ENCODE measurements around the gene SLC39A13. TPM values are rescaled to one million over a fixed set of nuclear protein-coding genes. Genes with fewer than 3 reads are reported as not detected.

SLC39A13 gene
- total and polyA plus RNA-seq, 2 experiments from 2014 or later: 175 to 189 TPM

GRCh38 chr11:47375546-47376085 lies 32.8 kb upstream of the SLC39A13 start:
- 0 out of 2 replicates have a peak, but pooled peaks cover 3% of the 10 kb centered on the region for H3K4me1 ChIP-seq (ENCODE audit: insufficient read depth)
- in situ Hi-C loops (cut with MboI): loop anchor here (10.0 kb wide), 1 partner anchor 69 kb away; the partner anchor contains the start of gene RAPSN
- no peak overlapping the region for H3K27ac ChIP-seq
- H3K9me2 ChIP-seq (ENCODE audit: insufficient read depth): no peaks in the 10 kb centered on the region
- no peaks in the 10 kb centered on the region for H4K20me1 ChIP-seq (ENCODE audit: insufficient read depth)
- no peaks in the 10 kb centered on the region for H3K36me3 ChIP-seq (ENCODE audit: low read depth)
- no peaks in the 10 kb centered on the region for H3F3A ChIP-seq (ENCODE audit: insufficient read depth)
- H3K4me2 ChIP-seq (ENCODE audit: unreplicated experiment): no peak overlapping the region
- no peak overlapping the region for H3K9ac ChIP-seq
- TF ChIP-seq EZH2phosphoT487 (IDR thresholded peaks at IDR 0.05; ENCODE audit: insufficient read depth, low read depth) (no peak), EZH2 (IDR thresholded peaks at IDR 0.05; ENCODE audit: insufficient read depth, poor library complexity, severe bottlenecking) (no peak)
- no peak overlapping the region for H2AFZ ChIP-seq
- no peak overlapping the region for H3K4me3 ChIP-seq
- DNase-seq: no peak
- 80 to 83% methylated on average over 12 to 13 of the region's 13 CpGs for WGBS, 2 experiments (ENCODE audit: low coverage in 1 of 2, low lambda C conversion rate in 2 of 2, missing lambda C conversion rate in 2 of 2)
- H3K9me3 ChIP-seq (ENCODE audit: low read depth): no peaks in the 10 kb centered on the region
- H3K27me3 ChIP-seq (replicated peaks; ENCODE audit: insufficient read depth): no peaks in the 10 kb centered on the region
- no peaks in the 10 kb centered on the region for H3K79me2 ChIP-seq (ENCODE audit: insufficient read depth)

GRCh38 chr11:47376107-47376524 lies 32.3 kb upstream of the SLC39A13 start:
- TF ChIP-seq EZH2 (IDR thresholded peaks at IDR 0.05; ENCODE audit: insufficient read depth, poor library complexity, severe bottlenecking) (no peak), EZH2phosphoT487 (IDR thresholded peaks at IDR 0.05; ENCODE audit: insufficient read depth, low read depth) (no peak)
- Histone ChIP-seq H3K79me2 (ENCODE audit: insufficient read depth) (no peaks in the 10 kb centered on the region), H3K27me3 (replicated peaks; ENCODE audit: insufficient read depth) (no peaks in the 10 kb centered on the region), H3K9me3 (ENCODE audit: low read depth) (no peaks in the 10 kb centered on the region), H3K27ac (no peak overlapping the region), H3K4me3 (no peak overlapping the region), H2AFZ (no peak overlapping the region), H3K4me2 (ENCODE audit: unreplicated experiment) (no peak overlapping the region), H3F3A (ENCODE audit: insufficient read depth) (no peaks in the 10 kb centered on the region), H4K20me1 (ENCODE audit: insufficient read depth) (no peaks in the 10 kb centered on the region), H3K9me2 (ENCODE audit: insufficient read depth) (no peaks in the 10 kb centered on the region), H3K36me3 (ENCODE audit: low read depth) (no peaks in the 10 kb centered on the region), H3K9ac (no peak overlapping the region), H3K4me1 (ENCODE audit: insufficient read depth) (0 out of 2 replicates have a peak, but pooled peaks cover 3% of the 10 kb centered on the region)
- no peak for DNase-seq
- WGBS, 2 experiments (ENCODE audit: low coverage in 1 of 2, low lambda C conversion rate in 2 of 2, missing lambda C conversion rate in 2 of 2): 81 to 84% methylated on average over 8 of the region's 8 CpGs
- in situ Hi-C loops (cut with MboI): loop anchor here (10.0 kb wide), 1 partner anchor 69 kb away; the partner anchor contains the start of gene RAPSN

DNA sequence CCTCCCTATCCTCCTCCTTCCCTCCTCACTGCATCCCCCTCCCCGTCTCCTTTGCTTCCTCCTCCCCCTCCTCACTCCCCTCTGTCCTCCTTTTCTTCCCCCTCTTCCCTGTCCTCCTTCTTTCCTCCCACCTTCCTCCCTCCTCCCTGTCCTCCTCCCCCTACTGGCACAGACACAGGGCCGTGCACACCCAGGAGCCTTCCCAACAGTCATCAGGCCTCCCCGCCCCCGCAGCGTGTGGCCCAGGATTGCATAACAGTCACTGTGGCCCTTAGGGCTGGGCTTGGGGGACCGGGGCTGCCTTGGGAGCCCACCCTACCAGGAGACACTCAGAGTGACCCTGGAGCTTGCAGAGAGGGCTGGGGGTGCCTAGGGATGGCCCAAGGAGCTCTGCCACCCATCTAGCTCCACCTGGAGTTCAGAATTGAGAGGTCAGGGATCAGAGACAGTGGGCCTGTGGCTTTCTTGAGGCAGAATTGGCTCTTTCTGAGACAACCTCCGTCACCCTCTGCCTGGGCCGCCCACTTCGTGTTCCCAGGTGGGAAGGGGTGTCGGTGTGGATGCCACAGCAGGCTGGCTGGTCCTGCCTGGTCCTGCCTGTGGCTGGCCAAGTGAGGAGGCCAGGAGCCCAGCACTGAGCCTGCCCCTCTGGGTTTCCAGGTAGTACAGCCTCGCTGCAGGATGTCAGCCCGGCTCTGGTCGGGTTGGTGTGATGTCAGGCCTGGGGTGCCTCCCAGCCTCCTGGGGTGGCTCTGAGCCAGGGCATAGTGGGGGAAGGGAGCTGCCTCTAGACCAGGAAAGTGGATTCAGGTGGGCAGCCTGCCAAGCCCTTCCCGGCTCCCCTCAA lies 31.6 kb upstream of the SLC39A13 start:
- Histone ChIP-seq H3F3A (ENCODE audit: insufficient read depth) (no peaks in the 10 kb centered on the region), H3K79me2 (ENCODE audit: insufficient read depth) (no peaks in the 10 kb centered on the region), H3K9me3 (ENCODE audit: low read depth) (no peaks in the 10 kb centered on the region), H4K20me1 (ENCODE audit: insufficient read depth) (no peaks in the 10 kb centered on the region), H3K27me3 (replicated peaks; ENCODE audit: insufficient read depth) (no peaks in the 10 kb centered on the region), H3K4me3 (no peak overlapping the region), H3K36me3 (ENCODE audit: low read depth) (no peaks in the 10 kb centered on the region), H3K4me2 (ENCODE audit: unreplicated experiment) (no peak overlapping the region), H3K27ac (no peak overlapping the region), H3K4me1 (ENCODE audit: insufficient read depth) (0 out of 2 replicates have a peak, but pooled peaks cover 3% of the 10 kb centered on the region), H3K9me2 (ENCODE audit: insufficient read depth) (no peaks in the 10 kb centered on the region), H3K9ac (no peak overlapping the region), H2AFZ (no peak overlapping the region)
- DNase-seq: peak; percentile 23
- 78 to 80% methylated on average over 12 to 14 of the region's 14 CpGs for WGBS, 2 experiments (ENCODE audit: low coverage in 1 of 2, low lambda C conversion rate in 2 of 2, missing lambda C conversion rate in 2 of 2)
- in situ Hi-C loops (cut with MboI): loop anchor here (10.0 kb wide), 1 partner anchor 68 kb away; the partner anchor contains the start of gene RAPSN
- TF ChIP-seq EZH2phosphoT487 (IDR thresholded peaks at IDR 0.05; ENCODE audit: insufficient read depth, low read depth) (no peak), EZH2 (IDR thresholded peaks at IDR 0.05; ENCODE audit: insufficient read depth, poor library complexity, severe bottlenecking) (no peak)

DNA sequence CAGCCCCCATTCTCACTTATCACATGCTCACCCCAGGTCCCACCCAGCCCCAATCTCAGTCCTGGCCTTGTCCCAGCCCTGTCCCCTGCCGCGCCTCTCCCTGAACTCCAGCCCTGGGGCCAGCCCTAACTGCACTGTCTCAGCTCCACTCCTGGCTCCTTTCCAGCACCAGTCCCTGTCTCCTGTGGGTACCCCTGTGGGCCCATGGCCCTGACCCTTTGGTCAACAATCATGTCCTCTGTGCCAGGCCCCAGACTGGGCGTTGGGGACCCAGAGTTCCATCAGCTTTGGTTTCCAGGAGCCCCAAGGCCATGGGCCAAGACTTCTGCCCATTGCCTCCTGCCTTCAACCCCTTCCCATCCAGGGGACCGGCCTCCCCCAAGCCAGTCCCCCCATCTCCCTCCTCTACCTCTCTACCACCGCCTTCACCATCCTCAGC lies 30.8 kb upstream of the SLC39A13 start:
- H3K9me3 ChIP-seq (ENCODE audit: low read depth): no peaks in the 10 kb centered on the region
- H3K9ac ChIP-seq: no peak overlapping the region
- TF ChIP-seq EZH2phosphoT487 (IDR thresholded peaks at IDR 0.05; ENCODE audit: insufficient read depth, low read depth) (no peak), EZH2 (IDR thresholded peaks at IDR 0.05; ENCODE audit: insufficient read depth, poor library complexity, severe bottlenecking) (no peak)
- 0 out of 2 replicates have a peak, but pooled peaks cover 3% of the 10 kb centered on the region for H3K4me1 ChIP-seq (ENCODE audit: insufficient read depth)
- H4K20me1 ChIP-seq (ENCODE audit: insufficient read depth): no peaks in the 10 kb centered on the region
- no peak overlapping the region for H3K4me2 ChIP-seq (ENCODE audit: unreplicated experiment)
- H2AFZ ChIP-seq: no peak overlapping the region
- WGBS, 2 experiments (ENCODE audit: low coverage in 1 of 2, low lambda C conversion rate in 2 of 2, missing lambda C conversion rate in 2 of 2): 93 to 96% methylated on average over 3 to 5 of the region's 5 CpGs
- no peaks in the 10 kb centered on the region for H3K79me2 ChIP-seq (ENCODE audit: insufficient read depth)
- in situ Hi-C loops (cut with MboI): loop anchor here (10.0 kb wide), 1 partner anchor 67 kb away; the partner anchor contains the start of gene RAPSN
- H3K4me3 ChIP-seq: no peak overlapping the region
- H3K36me3 ChIP-seq (ENCODE audit: low read depth): no peaks in the 10 kb centered on the region
- no peaks in the 10 kb centered on the region for H3K9me2 ChIP-seq (ENCODE audit: insufficient read depth)
- H3K27ac ChIP-seq: no peak overlapping the region
- H3K27me3 ChIP-seq (replicated peaks; ENCODE audit: insufficient read depth): no peaks in the 10 kb centered on the region
- H3F3A ChIP-seq (ENCODE audit: insufficient read depth): no peaks in the 10 kb centered on the region
- DNase-seq: no peak

Data from GM23248 (cell line).